Measurements from ENCODE around the gene TMEM186. TPM values are rescaled to one million over a fixed set of nuclear protein-coding genes. Genes with fewer than 3 reads are reported as not detected.
A peak's percentile ranks its signal among the peaks of the same experiment; 100 is the strongest.

TMEM186 gene
- total and polyA plus RNA-seq, 3 experiments from 2014 or later, result 11.8 to 16.4 (median 15.6) TPM

DNA sequence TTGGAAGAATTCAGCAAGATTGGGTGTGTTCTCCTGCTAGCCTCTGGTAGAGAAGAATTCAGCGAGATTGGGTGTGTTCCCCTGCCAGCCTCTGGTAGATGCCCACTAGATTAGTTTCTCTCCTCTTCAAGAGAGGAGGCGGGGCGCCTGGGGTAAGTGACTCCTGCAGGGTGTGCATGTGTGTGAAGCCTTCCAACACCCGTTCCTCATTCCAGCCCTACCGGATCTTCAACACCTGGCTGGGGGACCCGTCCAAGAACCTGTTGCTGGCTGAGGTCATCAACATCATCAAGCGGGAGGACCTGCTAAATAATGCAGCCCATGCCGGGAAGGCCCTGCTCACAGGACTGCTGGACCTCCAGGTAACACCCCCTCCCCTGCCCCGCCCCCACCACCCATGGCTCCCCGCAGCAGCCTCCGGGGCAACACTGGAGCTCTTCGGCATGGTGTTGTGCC, 21.3 kb downstream of the TMEM186 start:
- H3K4me3 ChIP-seq (ENCODE audit: low read length), result no peak overlapping the region
- no peak for DNase-seq
- Mint-ChIP-seq H3K27ac (peak overlapping the region in 1 of 8 donors; percentile 43), H3K4me3 (no peak overlapping the region), H3K36me3 (peaks cover 7 to 57% (median 27%) of the 10 kb centered on the region in 3 donors), H3K4me1 (no peaks in the 10 kb centered on the region), H3K9me3 (no peaks in the 10 kb centered on the region), H3K27me3 (no peaks in the 10 kb centered on the region)
- POLR2A ChIA-PET, result no interaction called here
- peaks cover 3% of the 10 kb centered on the region for H3K36me3 ChIP-seq (ENCODE audit: insufficient read depth, low read length)
- no peaks in the 10 kb centered on the region for H3K27me3 ChIP-seq (ENCODE audit: insufficient read depth, low read length, poor library complexity, severe bottlenecking)
- no peak overlapping the region for H3K27ac ChIP-seq (ENCODE audit: low read depth, low read length)
- no peaks in the 10 kb centered on the region for H3K4me1 ChIP-seq (ENCODE audit: insufficient read depth, low read length)
- CTCF ChIA-PET, result no interaction called here
- no peaks in the 10 kb centered on the region for H3K9me3 ChIP-seq (ENCODE audit: low read length)

DNA sequence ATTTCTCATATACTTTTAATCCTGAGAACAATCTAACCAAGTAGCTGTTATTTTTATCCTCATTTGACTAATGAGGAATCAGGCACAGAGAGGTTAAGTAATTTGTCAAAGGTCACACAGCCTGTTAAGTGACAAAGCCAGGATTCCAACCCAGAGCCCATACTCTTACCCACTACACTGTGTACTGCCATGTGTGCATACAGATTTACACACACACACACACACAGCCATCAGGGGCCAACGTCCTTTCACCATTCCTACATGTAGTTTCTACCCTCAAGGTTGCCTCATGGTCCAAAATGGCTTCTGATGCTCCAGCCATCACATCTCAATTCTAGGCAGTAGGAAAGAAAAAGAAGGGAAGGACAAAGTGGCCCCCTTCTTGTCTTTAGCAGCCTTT, 22.1 kb downstream of the TMEM186 start:
- Mint-ChIP-seq H3K4me1 (no peaks in the 10 kb centered on the region), H3K27ac (no peak overlapping the region), H3K4me3 (no peak overlapping the region), H3K27me3 (no peaks in the 10 kb centered on the region), H3K9me3 (no peaks in the 10 kb centered on the region), H3K36me3 (peaks cover 7 to 57% (median 27%) of the 10 kb centered on the region in 3 donors)
- no peak overlapping the region for H3K27ac ChIP-seq (ENCODE audit: low read depth, low read length)
- peaks cover 3% of the 10 kb centered on the region for H3K36me3 ChIP-seq (ENCODE audit: insufficient read depth, low read length)
- H3K4me3 ChIP-seq (ENCODE audit: low read length), result no peak overlapping the region
- CTCF ChIA-PET, result no interaction called here
- POLR2A ChIA-PET, result no interaction called here
- DNase-seq, result no peak
- no peaks in the 10 kb centered on the region for H3K27me3 ChIP-seq (ENCODE audit: insufficient read depth, low read length, poor library complexity, severe bottlenecking)
- H3K4me1 ChIP-seq (ENCODE audit: insufficient read depth, low read length), result no peaks in the 10 kb centered on the region
- H3K9me3 ChIP-seq (ENCODE audit: low read length), result no peaks in the 10 kb centered on the region

- Mint-ChIP-seq H3K4me3 (no peak overlapping the region), H3K36me3 (peaks cover 5 to 53% (median 30%) of the 10 kb centered on the region in 3 donors), H3K9me3 (no peaks in the 10 kb centered on the region), H3K27me3 (no peaks in the 10 kb centered on the region), H3K27ac (no peak overlapping the region), H3K4me1 (no peaks in the 10 kb centered on the region)
- H3K4me3 ChIP-seq (ENCODE audit: low read length), result no peak overlapping the region
- H3K27ac ChIP-seq (ENCODE audit: low read depth, low read length), result no peak overlapping the region
- no peaks in the 10 kb centered on the region for H3K9me3 ChIP-seq (ENCODE audit: low read length)
- ChIA-PET POLR2A (no interaction called here), CTCF (no interaction called here)
- H3K36me3 ChIP-seq (ENCODE audit: insufficient read depth, low read length), result peaks cover under 1% of the 10 kb centered on the region
- no peak for DNase-seq
- H3K4me1 ChIP-seq (ENCODE audit: insufficient read depth, low read length), result no peaks in the 10 kb centered on the region
- H3K27me3 ChIP-seq (ENCODE audit: insufficient read depth, low read length, poor library complexity, severe bottlenecking), result no peaks in the 10 kb centered on the region
These were observed 23.2 kb downstream of the TMEM186 start for GRCh38 chr16:8774208-8774607.

GRCh38 chr16:8773537-8773936, 23.9 kb downstream of the TMEM186 start:
- H3K9me3 Mint-ChIP-seq, result no peaks in the 10 kb centered on the region
- H3K4me1 Mint-ChIP-seq, result no peaks in the 10 kb centered on the region
- Histone ChIP-seq H3K4me1 (ENCODE audit: insufficient read depth, low read length) (no peaks in the 10 kb centered on the region), H3K27me3 (ENCODE audit: insufficient read depth, low read length, poor library complexity, severe bottlenecking) (no peaks in the 10 kb centered on the region), H3K36me3 (ENCODE audit: insufficient read depth, low read length) (no peaks in the 10 kb centered on the region), H3K9me3 (ENCODE audit: low read length) (no peaks in the 10 kb centered on the region), H3K4me3 (ENCODE audit: low read length) (no peak overlapping the region), H3K27ac (ENCODE audit: low read depth, low read length) (no peak overlapping the region)
- no peak for DNase-seq
- ChIA-PET POLR2A (no interaction called here), CTCF (no interaction called here)
- no peak overlapping the region for H3K4me3 Mint-ChIP-seq
- H3K27ac Mint-ChIP-seq, result no peak overlapping the region
- H3K27me3 Mint-ChIP-seq, result no peaks in the 10 kb centered on the region
- peaks cover 5 to 59% (median 32%) of the 10 kb centered on the region in 3 donors for H3K36me3 Mint-ChIP-seq

DNA sequence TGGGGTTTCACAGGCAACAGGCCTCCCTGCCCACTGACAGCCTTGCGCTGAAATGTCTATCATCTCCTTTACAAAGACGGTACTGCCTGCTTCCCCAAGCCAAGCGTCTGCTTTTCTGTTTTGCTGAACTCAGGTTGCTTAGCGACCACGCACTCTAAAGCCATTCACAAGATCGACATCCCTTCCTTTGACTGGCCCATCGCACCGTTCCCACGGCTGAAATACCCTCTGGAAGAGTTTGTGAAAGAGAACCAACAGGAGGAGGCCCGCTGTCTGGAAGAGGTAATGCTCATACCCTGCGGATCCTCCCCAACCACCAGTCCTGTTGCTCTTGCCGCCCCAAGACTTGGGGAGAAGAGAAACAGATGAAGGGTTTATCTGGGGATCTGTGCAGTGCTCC, 28.7 kb downstream of the TMEM186 start:
- POLR2A ChIA-PET, result no interaction called here
- CTCF ChIA-PET, result no interaction called here
- DNase-seq, result no peak
- Mint-ChIP-seq H3K4me1 (no peaks in the 10 kb centered on the region), H3K27ac (no peak overlapping the region), H3K36me3 (peaks cover 0 to 48% (median 17%) of the 10 kb centered on the region in 3 donors), H3K27me3 (no peaks in the 10 kb centered on the region), H3K4me3 (no peak overlapping the region), H3K9me3 (no peaks in the 10 kb centered on the region)
- no peaks in the 10 kb centered on the region for H3K9me3 ChIP-seq (ENCODE audit: low read length)
- H3K4me1 ChIP-seq (ENCODE audit: insufficient read depth, low read length), result no peaks in the 10 kb centered on the region
- no peaks in the 10 kb centered on the region for H3K36me3 ChIP-seq (ENCODE audit: insufficient read depth, low read length)
- H3K4me3 ChIP-seq (ENCODE audit: low read length), result no peak overlapping the region
- no peak overlapping the region for H3K27ac ChIP-seq (ENCODE audit: low read depth, low read length)
- H3K27me3 ChIP-seq (ENCODE audit: insufficient read depth, low read length, poor library complexity, severe bottlenecking), result no peaks in the 10 kb centered on the region

DNA sequence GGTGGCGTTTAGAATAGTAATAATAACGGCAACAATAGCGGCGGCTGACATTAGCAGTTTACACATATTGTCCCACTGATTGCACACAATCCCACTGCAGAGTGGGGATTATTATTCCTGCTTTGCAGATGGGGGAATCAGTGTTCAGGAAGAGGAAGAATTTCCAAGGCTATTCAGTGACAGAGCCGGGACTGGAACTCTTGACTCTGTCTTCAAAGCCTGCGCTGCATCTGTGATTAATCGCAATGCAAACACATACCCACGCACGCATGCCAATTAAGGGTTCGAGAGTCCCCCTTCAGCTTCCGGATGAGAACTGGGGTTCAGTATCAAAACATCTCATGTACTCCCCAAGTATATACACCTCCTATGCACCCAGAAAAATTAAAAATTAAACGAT, 29.2 kb downstream of the TMEM186 start:
- Mint-ChIP-seq H3K36me3 (peaks cover 0 to 46% (median 14%) of the 10 kb centered on the region in 3 donors), H3K27ac (no peak overlapping the region), H3K4me1 (no peaks in the 10 kb centered on the region), H3K9me3 (no peaks in the 10 kb centered on the region), H3K27me3 (no peaks in the 10 kb centered on the region), H3K4me3 (no peak overlapping the region)
- no peak for DNase-seq
- no peaks in the 10 kb centered on the region for H3K36me3 ChIP-seq (ENCODE audit: insufficient read depth, low read length)
- H3K27ac ChIP-seq (ENCODE audit: low read depth, low read length), result no peak overlapping the region
- ChIA-PET POLR2A (no interaction called here), CTCF (no interaction called here)
- no peak overlapping the region for H3K4me3 ChIP-seq (ENCODE audit: low read length)
- H3K9me3 ChIP-seq (ENCODE audit: low read length), result no peaks in the 10 kb centered on the region
- no peaks in the 10 kb centered on the region for H3K27me3 ChIP-seq (ENCODE audit: insufficient read depth, low read length, poor library complexity, severe bottlenecking)
- no peaks in the 10 kb centered on the region for H3K4me1 ChIP-seq (ENCODE audit: insufficient read depth, low read length)

DNA sequence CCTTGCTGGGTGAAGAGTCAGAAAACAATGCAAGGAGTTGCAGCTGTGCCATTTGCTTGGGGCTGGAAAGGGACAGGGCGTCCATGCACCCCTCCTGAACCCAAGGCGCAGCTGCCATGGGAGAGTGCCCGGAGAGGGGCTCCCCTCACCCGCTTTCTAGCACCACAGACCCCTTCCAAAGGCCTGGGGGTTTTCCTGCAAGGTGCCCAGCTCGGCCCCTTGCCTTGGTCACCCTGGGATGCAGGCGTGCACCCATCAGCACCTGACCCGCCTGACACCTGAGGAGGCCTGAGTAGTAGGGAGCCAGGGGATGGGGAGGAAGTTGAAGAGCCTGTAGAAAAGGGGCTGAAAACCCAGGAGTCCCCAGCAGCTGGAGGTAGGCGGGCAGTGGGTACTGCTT, 30.3 kb downstream of the TMEM186 start:
- Mint-ChIP-seq H3K4me3 (no peak overlapping the region), H3K36me3 (peaks cover 0 to 39% (median 14%) of the 10 kb centered on the region in 3 donors), H3K9me3 (no peaks in the 10 kb centered on the region), H3K27ac (no peak overlapping the region), H3K4me1 (no peaks in the 10 kb centered on the region), H3K27me3 (no peaks in the 10 kb centered on the region)
- Histone ChIP-seq H3K9me3 (ENCODE audit: low read length) (no peaks in the 10 kb centered on the region), H3K27ac (ENCODE audit: low read depth, low read length) (no peak overlapping the region), H3K4me1 (ENCODE audit: insufficient read depth, low read length) (no peaks in the 10 kb centered on the region), H3K4me3 (ENCODE audit: low read length) (no peak overlapping the region), H3K36me3 (ENCODE audit: insufficient read depth, low read length) (no peaks in the 10 kb centered on the region), H3K27me3 (ENCODE audit: insufficient read depth, low read length, poor library complexity, severe bottlenecking) (no peaks in the 10 kb centered on the region)
- POLR2A ChIA-PET, result no interaction called here
- no peak for DNase-seq
- CTCF ChIA-PET, result no interaction called here

GRCh38 chr16:8764525-8765250, 32.8 kb downstream of the TMEM186 start:
- no peak overlapping the region for H3K4me3 Mint-ChIP-seq
- no peak overlapping the region for H3K4me3 ChIP-seq (ENCODE audit: low read length)
- H3K27ac Mint-ChIP-seq, result peak overlapping the region in 1 of 8 donors; percentile 70
- no peaks in the 10 kb centered on the region for H3K9me3 Mint-ChIP-seq
- H3K27me3 ChIP-seq (ENCODE audit: insufficient read depth, low read length, poor library complexity, severe bottlenecking), result no peaks in the 10 kb centered on the region
- no peak overlapping the region for H3K27ac ChIP-seq (ENCODE audit: low read depth, low read length)
- H3K9me3 ChIP-seq (ENCODE audit: low read length), result no peaks in the 10 kb centered on the region
- POLR2A ChIA-PET, result no interaction called here
- no peaks in the 10 kb centered on the region for H3K4me1 ChIP-seq (ENCODE audit: insufficient read depth, low read length)
- DNase-seq, result no peak
- no peaks in the 10 kb centered on the region for H3K36me3 ChIP-seq (ENCODE audit: insufficient read depth, low read length)
- no peaks in the 10 kb centered on the region for H3K27me3 Mint-ChIP-seq
- CTCF ChIA-PET, result no interaction called here
- H3K4me1 Mint-ChIP-seq, result no peaks in the 10 kb centered on the region
- peaks cover 0 to 42% (median 17%) of the 10 kb centered on the region in 3 donors for H3K36me3 Mint-ChIP-seq
